HepG2 (cell line): Measurements from ENCODE around the gene NUP58. TPM values are rescaled to one million over a fixed set of nuclear protein-coding genes. Genes with fewer than 3 reads are reported as not detected.

Experiments used
- FOSL1 ChIP-seq: sonication (generic); formaldehyde crosslinking; IDR thresholded peaks from 2 replicates; pipeline ENCODE4 v1.9.0; 2021; ENCODE audit warnings: missing genetic modification reagents, borderline replicate concordance
- GTF2F1 ChIP-seq: fragments of 150-350 bp; IDR thresholded peaks from 2 replicates; pipeline ENCODE4 v1.6.1; 2014; ENCODE audit warnings: low read length
- HNRNPL ChIP-seq: fragments of 200-400 bp; formaldehyde crosslinking; IDR thresholded peaks from 2 replicates; pipeline ENCODE4 v1.6.1; 2017; ENCODE audit warnings: mild to moderate bottlenecking, low read depth, low read length
- MAFF ChIP-seq: IDR thresholded peaks from 2 replicates; pipeline ENCODE4 v1.6.1; 2011; ENCODE audit warnings: low read depth, low read length, improper control_type of control experiment
- RBM39 ChIP-seq: fragments of 200-400 bp; formaldehyde crosslinking; IDR thresholded peaks from one replicate; pipeline ENCODE4 v1.6.1; 2018; ENCODE audit warnings: antibody characterized with exemption, mild to moderate bottlenecking, low read depth, low read length; ENCODE audit not compliant: poor library complexity, severe bottlenecking
- RFX1 ChIP-seq: fragments of 450-650 bp; IDR thresholded peaks from 2 replicates; pipeline ENCODE4 v1.6.1; 2017
- SETDB1 ChIP-seq: sonication (generic); formaldehyde crosslinking; IDR thresholded peaks from 2 replicates; pipeline ENCODE4 v1.5.1; 2020; ENCODE audit warnings: missing genetic modification reagents, mild to moderate bottlenecking, borderline replicate concordance
- YY1 ChIP-seq: IDR thresholded peaks from 2 replicates; pipeline ENCODE4 v1.6.1; 2011; ENCODE audit warnings: low read length, low read depth, moderate library complexity, mild to moderate bottlenecking; ENCODE audit not compliant: insufficient read depth, insufficient replicate concordance
- ZSCAN30 ChIP-seq: sonication (generic); formaldehyde crosslinking; IDR thresholded peaks from 2 replicates; pipeline ENCODE4 v1.5.0; 2020; ENCODE audit warnings: mild to moderate bottlenecking, missing genetic modification reagents
- polyA plus RNA-seq, 8 experiments: library from polyadenylated mRNA; depleted of rRNA in 3 of 8; stranded (reverse) in 7 of 8; unstranded in 1 of 8; fragments of >200 nt; fragmentation: Illumina TruSeq in 4 of 8; extraction: Trizol in 4 of 8; gene quantifications; 2 replicates each; pipeline versions ENCODE4 v1.2.1 to v1.2.3, GENCODE V29; 2011 to 2016; ENCODE audit warnings: low read depth in 4 of 8, missing spikeins in 1 of 8, mixed read lengths in 1 of 8; ENCODE audit not compliant: insufficient read depth in 1 of 8
- total RNA-seq, 5 experiments: library from RNA; depleted of rRNA; stranded (reverse); fragments of >200 nt; fragmentation: Illumina TruSeq; extraction: Trizol; gene quantifications; 2 replicates each; pipeline ENCODE4 v1.2.3, GENCODE V29; 2016; ENCODE audit warnings: low read depth in 1 of 5
- TF ChIP-seq, protein P1 (sequence below): sonication (generic); IDR thresholded peaks from 2 replicates; pipeline ENCODE4 v1.6.1; 2016; ENCODE audit warnings: low read depth, borderline replicate concordance
- TF ChIP-seq, protein P2 (sequence below): sonication (generic); formaldehyde crosslinking; IDR thresholded peaks from 2 replicates; pipeline ENCODE4 v1.4.0; 2020; ENCODE audit warnings: mild to moderate bottlenecking, low read depth, missing genetic modification reagents
- TF ChIP-seq, protein P3 (sequence below): sonication (generic); formaldehyde crosslinking; IDR thresholded peaks from 2 replicates; pipeline ENCODE4 v1.5.1; 2020; ENCODE audit warnings: mild to moderate bottlenecking, missing genetic modification reagents, borderline replicate concordance
- TF ChIP-seq, protein P4 (sequence below): sonication (generic); formaldehyde crosslinking; IDR thresholded peaks from 2 replicates; pipeline ENCODE4 v1.5.0; 2020; ENCODE audit warnings: mild to moderate bottlenecking, missing genetic modification reagents
- TF ChIP-seq, protein P5 (sequence below): sonication (generic); formaldehyde crosslinking; conservative IDR thresholded peaks from 2 replicates; pipeline ENCODE4 v1.8.0; 2022; ENCODE audit warnings: mild to moderate bottlenecking, moderate library complexity, missing genetic modification reagents
- TF ChIP-seq, protein P6 (sequence below): sonication (generic); formaldehyde crosslinking; conservative IDR thresholded peaks from 2 replicates; pipeline ENCODE4 v1.5.0; 2020; ENCODE audit warnings: missing genetic modification reagents
- TF ChIP-seq, protein P7 (sequence below): sonication (generic); formaldehyde crosslinking; IDR thresholded peaks from 2 replicates; pipeline ENCODE4 v1.8.0; 2022; ENCODE audit warnings: missing genetic modification reagents, low read depth, mild to moderate bottlenecking, borderline replicate concordance
- TF ChIP-seq, protein P8 (sequence below): sonication (generic); formaldehyde crosslinking; conservative IDR thresholded peaks from 2 replicates; pipeline ENCODE4 v1.4.0; 2020; ENCODE audit warnings: missing genetic modification reagents

NUP58 gene
- total and polyA plus RNA-seq, 2 of the 13 experiments (the other 11 are each of a cell fraction or from before 2014, with no cell fraction given): 45.4 to 46.5 TPM

DNA sequence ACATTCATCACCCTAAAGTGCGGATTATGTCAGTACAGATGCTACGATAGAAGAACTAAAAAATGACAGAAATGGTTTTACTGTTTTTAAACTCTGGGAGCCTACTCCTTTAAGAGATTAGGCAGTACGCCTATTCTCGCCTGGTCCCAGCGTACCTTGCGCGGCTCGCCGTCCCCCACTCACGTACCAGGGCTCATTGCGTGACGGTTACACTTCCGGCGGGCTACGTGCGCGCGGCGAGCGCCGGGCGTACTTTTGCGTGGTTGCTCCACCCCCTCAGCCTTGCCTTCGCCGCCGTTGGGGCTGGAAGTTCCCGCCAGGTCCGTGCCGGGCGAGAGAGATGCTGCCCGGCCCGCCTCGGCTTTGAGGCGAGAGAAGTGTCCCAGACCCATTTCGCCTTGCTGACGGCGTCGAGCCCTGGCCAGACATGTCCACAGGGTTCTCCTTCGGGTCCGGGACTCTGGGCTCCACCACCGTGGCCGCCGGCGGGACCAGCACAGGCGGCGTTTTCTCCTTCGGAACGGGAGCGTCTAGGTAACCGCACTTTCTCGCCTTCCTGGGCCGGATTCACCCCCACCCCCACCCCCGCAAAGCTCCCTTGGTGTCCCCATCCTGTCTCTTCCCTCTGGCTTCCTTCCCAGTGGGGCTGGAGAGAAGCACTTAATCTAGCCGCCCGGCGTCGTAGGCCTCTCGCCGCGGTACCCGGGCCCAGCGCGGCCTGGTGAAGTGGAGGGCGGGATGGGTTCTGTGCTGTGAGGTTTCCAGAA lies at the start of gene NUP58 (continued):
- TF ChIP-seq GTF2F1 (no peak), RBM39 (peak; percentile 72), FOSL1 (CRISPR knock-in tag) (no peak), ZSCAN30 (CRISPR knock-in tag) (no peak), SETDB1 (CRISPR knock-in tag) (no peak), MAFF (no peak), RFX1 (no peak), HNRNPL (no peak), YY1 (peak; percentile 14)
- TF ChIP-seq, protein P1, sequence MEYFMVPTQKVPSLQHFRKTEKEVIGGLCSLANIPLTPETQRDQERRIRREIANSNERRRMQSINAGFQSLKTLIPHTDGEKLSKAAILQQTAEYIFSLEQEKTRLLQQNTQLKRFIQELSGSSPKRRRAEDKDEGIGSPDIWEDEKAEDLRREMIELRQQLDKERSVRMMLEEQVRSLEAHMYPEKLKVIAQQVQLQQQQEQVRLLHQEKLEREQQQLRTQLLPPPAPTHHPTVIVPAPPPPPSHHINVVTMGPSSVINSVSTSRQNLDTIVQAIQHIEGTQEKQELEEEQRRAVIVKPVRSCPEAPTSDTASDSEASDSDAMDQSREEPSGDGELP: peak; percentile 22; the same call in 1 of the 2 replicates
- TF ChIP-seq, protein P2, sequence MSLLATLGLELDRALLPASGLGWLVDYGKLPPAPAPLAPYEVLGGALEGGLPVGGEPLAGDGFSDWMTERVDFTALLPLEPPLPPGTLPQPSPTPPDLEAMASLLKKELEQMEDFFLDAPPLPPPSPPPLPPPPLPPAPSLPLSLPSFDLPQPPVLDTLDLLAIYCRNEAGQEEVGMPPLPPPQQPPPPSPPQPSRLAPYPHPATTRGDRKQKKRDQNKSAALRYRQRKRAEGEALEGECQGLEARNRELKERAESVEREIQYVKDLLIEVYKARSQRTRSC (CRISPR knock-in tag): no peak
- TF ChIP-seq, protein P3, sequence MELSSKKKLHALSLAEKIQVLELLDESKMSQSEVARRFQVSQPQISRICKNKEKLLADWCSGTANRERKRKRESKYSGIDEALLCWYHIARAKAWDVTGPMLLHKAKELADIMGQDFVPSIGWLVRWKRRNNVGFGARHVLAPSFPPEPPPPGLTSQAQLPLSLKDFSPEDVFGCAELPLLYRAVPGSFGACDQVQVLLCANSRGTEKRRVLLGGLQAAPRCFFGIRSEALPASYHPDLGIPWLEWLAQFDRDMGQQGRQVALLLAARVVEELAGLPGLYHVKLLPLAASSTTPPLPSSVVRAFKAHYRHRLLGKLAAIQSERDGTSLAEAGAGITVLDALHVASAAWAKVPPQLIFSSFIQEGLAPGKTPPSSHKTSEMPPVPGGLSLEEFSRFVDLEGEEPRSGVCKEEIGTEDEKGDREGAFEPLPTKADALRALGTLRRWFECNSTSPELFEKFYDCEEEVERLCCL (CRISPR knock-in tag): no peak
- TF ChIP-seq, protein P4, sequence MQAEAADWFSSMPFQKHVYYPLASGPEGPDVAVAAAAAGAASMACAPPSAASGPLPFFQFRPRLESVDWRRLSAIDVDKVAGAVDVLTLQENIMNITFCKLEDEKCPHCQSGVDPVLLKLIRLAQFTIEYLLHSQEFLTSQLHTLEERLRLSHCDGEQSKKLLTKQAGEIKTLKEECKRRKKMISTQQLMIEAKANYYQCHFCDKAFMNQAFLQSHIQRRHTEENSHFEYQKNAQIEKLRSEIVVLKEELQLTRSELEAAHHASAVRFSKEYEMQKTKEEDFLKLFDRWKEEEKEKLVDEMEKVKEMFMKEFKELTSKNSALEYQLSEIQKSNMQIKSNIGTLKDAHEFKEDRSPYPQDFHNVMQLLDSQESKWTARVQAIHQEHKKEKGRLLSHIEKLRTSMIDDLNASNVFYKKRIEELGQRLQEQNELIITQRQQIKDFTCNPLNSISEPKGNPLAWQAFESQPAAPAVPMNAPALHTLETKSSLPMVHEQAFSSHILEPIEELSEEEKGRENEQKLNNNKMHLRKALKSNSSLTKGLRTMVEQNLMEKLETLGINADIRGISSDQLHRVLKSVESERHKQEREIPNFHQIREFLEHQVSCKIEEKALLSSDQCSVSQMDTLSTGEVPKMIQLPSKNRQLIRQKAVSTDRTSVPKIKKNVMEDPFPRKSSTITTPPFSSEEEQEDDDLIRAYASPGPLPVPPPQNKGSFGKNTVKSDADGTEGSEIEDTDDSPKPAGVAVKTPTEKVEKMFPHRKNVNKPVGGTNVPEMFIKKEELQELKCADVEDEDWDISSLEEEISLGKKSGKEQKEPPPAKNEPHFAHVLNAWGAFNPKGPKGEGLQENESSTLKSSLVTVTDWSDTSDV: 0 out of 2 replicates have a peak, but pooled peaks have one; percentile 46
- TF ChIP-seq, protein P5, sequence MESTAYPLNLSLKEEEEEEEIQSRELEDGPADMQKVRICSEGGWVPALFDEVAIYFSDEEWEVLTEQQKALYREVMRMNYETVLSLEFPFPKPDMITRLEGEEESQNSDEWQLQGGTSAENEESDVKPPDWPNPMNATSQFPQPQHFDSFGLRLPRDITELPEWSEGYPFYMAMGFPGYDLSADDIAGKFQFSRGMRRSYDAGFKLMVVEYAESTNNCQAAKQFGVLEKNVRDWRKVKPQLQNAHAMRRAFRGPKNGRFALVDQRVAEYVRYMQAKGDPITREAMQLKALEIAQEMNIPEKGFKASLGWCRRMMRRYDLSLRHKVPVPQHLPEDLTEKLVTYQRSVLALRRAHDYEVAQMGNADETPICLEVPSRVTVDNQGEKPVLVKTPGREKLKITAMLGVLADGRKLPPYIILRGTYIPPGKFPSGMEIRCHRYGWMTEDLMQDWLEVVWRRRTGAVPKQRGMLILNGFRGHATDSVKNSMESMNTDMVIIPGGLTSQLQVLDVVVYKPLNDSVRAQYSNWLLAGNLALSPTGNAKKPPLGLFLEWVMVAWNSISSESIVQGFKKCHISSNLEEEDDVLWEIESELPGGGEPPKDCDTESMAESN (CRISPR knock-in tag): peak; percentile 80
- TF ChIP-seq, protein P6, sequence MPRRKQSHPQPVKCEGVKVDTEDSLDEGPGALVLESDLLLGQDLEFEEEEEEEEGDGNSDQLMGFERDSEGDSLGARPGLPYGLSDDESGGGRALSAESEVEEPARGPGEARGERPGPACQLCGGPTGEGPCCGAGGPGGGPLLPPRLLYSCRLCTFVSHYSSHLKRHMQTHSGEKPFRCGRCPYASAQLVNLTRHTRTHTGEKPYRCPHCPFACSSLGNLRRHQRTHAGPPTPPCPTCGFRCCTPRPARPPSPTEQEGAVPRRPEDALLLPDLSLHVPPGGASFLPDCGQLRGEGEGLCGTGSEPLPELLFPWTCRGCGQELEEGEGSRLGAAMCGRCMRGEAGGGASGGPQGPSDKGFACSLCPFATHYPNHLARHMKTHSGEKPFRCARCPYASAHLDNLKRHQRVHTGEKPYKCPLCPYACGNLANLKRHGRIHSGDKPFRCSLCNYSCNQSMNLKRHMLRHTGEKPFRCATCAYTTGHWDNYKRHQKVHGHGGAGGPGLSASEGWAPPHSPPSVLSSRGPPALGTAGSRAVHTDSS: no peak
- TF ChIP-seq, protein P7, sequence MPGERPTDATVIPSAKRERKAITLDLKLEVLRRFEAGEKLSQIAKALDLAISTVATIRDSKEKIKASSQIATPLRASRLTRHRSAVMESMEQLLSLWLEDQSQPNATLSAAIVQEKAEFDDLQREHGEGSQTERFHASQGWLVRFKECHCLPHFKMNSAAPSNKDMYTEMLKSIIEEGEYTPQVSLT: no peak
- TF ChIP-seq, protein P8, sequence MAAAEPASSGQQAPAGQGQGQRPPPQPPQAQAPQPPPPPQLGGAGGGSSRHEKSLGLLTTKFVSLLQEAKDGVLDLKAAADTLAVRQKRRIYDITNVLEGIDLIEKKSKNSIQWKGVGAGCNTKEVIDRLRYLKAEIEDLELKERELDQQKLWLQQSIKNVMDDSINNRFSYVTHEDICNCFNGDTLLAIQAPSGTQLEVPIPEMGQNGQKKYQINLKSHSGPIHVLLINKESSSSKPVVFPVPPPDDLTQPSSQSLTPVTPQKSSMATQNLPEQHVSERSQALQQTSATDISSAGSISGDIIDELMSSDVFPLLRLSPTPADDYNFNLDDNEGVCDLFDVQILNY (CRISPR knock-in tag): peak; percentile 83
